Tibial artery (tissue), 4 donors: ENCODE measurements around the gene RIMKLB.
"Not testable (repeated sequence)": the region's sequence is repeated elsewhere in the genome, so short reads cannot be mapped to it uniquely, and the experiment has no call there.

Source experiments
- DNase-seq, 2 donors: peaks; one replicate each; pipeline ENCODE4 v3.0.0-alpha.2; 2019
- H3K27ac ChIP-seq, 2 donors: fragments of 200-600 bp; sonication (generic) in 1 of 2; 1 replicate in 1 of 2; 2 replicates in 1 of 2; pipeline ENCODE4 v1.5.1; 2018 to 2019; ENCODE audit warnings: mild to moderate bottlenecking in 1 of 2
- H3K27me3 ChIP-seq, 2 donors: fragments of 200-600 bp; sonication (generic) in 1 of 2; one replicate each; pipeline versions ENCODE4 v1.5.1 to v1.6.0; 2016 to 2019
- H3K36me3 ChIP-seq, 3 donors: fragments of 200-600 bp; sonication (generic) in 2 of 3; one replicate each; pipeline ENCODE4 v1.5.1; 2016 to 2019; ENCODE audit warnings: mild to moderate bottlenecking in 2 of 3
- H3K4me1 ChIP-seq, 4 donors: fragments of 200-600 bp; sonication (generic) in 2 of 4; 1 replicate in 3 of 4; 2 replicates in 1 of 4; pipeline ENCODE4 v1.5.1; 2016 to 2019
- H3K4me3 ChIP-seq, 2 donors: fragments of 200-600 bp; sonication (generic) in 1 of 2; 1 replicate in 1 of 2; 2 replicates in 1 of 2; pipeline ENCODE4 v1.5.1; 2018 to 2019; ENCODE audit warnings: mild to moderate bottlenecking in 2 of 2
- H3K9me3 ChIP-seq, 3 donors: fragments of 200-600 bp; sonication (generic) in 1 of 3; one replicate each; pipeline ENCODE4 v1.5.1; 2016 to 2019
- intact Hi-C: fragments of 100-400 bp; cut with DNase I; formaldehyde crosslinking; loops from one replicate; pipeline ENCODE4 v1.15.0; 2023; ENCODE audit warnings: low total_unique reads
- TF ChIP-seq, protein P1 (sequence below), 2 experiments: fragments of 200-600 bp in 1 of 2; fragments of 450-650 bp in 1 of 2; IDR thresholded peaks; one replicate each; pipeline ENCODE4 v1.5.1; 2017 to 2019; ENCODE audit warnings: antibody characterized with exemption in 2 of 2, mild to moderate bottlenecking in 1 of 2, moderate library complexity in 1 of 2

RIMKLB gene

DNA sequence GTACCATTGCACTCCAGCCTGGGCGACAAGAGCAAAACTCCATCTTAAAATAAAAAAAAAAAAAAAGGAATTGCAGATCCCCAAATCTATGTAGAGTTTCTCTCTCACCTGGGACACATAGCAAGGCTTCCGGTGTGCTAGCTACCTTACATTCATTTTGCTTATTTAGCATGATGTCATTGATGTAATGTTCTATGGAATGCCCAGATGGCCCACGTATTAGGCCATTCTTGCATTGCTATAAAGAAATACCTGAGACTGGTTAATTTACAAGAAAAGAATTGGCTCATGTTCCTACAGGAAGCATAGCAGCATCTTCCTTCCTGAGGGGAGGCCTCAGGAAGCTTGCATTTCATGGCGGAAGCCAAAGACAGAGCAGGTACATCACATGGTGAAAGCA is 87.7 kb downstream of the RIMKLB start:
- TF ChIP-seq, protein P1, sequence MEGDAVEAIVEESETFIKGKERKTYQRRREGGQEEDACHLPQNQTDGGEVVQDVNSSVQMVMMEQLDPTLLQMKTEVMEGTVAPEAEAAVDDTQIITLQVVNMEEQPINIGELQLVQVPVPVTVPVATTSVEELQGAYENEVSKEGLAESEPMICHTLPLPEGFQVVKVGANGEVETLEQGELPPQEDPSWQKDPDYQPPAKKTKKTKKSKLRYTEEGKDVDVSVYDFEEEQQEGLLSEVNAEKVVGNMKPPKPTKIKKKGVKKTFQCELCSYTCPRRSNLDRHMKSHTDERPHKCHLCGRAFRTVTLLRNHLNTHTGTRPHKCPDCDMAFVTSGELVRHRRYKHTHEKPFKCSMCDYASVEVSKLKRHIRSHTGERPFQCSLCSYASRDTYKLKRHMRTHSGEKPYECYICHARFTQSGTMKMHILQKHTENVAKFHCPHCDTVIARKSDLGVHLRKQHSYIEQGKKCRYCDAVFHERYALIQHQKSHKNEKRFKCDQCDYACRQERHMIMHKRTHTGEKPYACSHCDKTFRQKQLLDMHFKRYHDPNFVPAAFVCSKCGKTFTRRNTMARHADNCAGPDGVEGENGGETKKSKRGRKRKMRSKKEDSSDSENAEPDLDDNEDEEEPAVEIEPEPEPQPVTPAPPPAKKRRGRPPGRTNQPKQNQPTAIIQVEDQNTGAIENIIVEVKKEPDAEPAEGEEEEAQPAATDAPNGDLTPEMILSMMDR (IDR thresholded peaks at IDR 0.05): no peak
- no peaks in the 10 kb centered on the region for H3K9me3 ChIP-seq
- DNase-seq: no peak
- intact Hi-C loops: no loop called here
- H3K4me3 ChIP-seq: no peak overlapping the region
- H3K36me3 ChIP-seq: peaks cover 12 to 15% (median 15%) of the 10 kb centered on the region in 3 donors
- H3K27ac ChIP-seq: no peak overlapping the region
- peaks cover 0 to 13% (median 2%) of the 10 kb centered on the region in 4 donors for H3K4me1 ChIP-seq
- H3K27me3 ChIP-seq: no peaks in the 10 kb centered on the region

DNA sequence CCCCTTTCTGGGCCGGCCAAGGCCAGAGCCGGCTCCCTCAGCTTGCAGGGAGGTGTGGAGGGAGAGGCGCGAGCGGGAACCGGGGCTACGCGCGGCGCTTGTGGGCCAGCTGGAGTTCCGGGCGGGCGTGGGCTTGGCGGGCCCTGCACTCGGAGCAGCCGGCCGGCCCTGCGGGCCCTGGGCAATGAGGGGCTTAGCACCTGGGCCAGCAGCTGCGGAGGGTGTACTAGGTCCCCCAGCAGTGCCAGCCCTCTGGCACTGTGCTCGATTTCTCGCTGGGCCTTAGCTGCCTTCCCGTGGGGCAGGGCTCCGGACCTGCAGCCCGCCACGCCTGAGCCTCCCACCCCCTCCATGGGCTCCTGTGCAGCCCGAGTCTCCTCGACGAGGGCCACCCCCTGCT is 89.4 kb downstream of the RIMKLB start:
- H3K27me3 ChIP-seq, intact Hi-C loops, H3K4me1 ChIP-seq, H3K27ac ChIP-seq, H3K4me3 ChIP-seq, H3K9me3 ChIP-seq, DNase-seq: not testable (repeated sequence)
- H3K36me3 ChIP-seq: peaks cover 12 to 15% (median 15%) of the 10 kb centered on the region in 3 donors

DNA sequence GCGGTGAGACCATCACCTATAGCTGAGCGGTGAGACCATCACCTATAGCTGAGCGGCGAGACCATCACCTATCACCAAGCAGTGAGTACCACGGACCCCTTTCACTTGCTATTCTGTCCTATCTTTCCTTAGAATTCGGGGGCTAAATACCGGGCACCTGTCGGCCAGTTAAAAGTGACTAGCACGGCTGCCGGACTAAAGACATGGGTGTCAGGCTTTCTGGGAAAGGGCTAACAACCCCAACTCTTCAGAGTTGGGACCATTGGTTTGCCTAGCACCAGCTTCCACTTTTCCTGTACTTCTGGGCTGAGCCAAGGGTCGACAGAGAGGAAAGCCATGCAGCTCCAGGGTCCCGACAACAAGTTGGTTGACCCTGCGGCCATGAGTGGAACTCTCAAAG is 90.9 kb downstream of the RIMKLB start:
- DNase-seq, H3K27ac ChIP-seq, H3K36me3 ChIP-seq, intact Hi-C loops, H3K4me1 ChIP-seq, H3K9me3 ChIP-seq, H3K27me3 ChIP-seq: not testable (repeated sequence)
- peak overlapping the region in 1 of 2 donors; percentile 31 for H3K4me3 ChIP-seq

DNA sequence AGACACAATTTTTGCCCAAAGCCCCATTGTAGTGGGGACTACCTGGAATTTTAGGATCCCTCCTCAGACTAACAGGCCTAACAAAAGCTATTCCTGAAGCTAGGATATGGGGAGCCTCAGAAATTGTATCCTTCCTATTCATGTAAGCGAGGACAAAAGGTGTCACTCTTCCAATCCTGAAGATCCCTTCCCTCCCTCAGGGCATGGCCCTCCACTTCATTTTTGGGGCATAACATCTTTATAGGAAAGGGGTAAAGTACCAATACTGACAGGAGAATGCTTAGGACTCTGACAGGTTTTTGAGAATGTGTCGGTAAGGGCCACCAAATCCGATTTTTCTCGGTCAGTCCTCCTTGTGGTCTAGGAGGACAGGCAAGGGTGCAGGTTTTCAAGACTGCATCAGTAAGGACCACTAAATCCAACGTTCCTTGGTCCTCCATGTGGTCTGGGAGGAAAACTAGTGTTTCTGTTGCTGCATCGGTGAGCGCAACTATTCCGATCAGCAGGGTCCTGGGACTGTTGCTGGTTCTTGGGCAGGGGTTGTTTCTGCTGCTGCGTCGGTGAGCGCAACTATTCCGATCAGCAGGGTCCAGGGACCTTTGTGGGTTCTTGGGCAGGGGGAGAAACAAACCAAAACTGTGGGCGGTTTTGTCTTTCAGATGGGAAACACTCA is 91.7 kb downstream of the RIMKLB start:
- DNase-seq, H3K4me3 ChIP-seq, intact Hi-C loops, H3K36me3 ChIP-seq, H3K27me3 ChIP-seq, H3K27ac ChIP-seq, H3K9me3 ChIP-seq, H3K4me1 ChIP-seq: not testable (repeated sequence)

DNA sequence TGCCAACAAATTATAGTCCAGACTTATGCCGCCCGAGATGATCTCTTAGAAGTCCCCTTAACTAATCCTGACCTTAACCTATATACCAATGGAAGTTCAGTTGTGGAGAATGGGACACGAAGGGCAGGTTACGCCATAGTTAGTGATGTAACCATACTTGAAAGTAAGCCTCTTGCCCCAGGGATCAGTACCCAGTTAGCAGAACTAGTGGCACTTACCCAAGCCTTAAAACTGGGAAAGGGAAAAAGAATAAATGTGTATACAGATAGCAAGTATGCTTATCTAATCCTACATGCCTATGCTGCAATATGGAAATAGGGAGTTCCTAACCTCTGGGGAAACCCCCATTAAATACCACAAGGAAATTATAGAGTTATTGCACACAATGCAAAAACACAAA is 95.4 kb downstream of the RIMKLB start:
- H3K27me3 ChIP-seq, H3K27ac ChIP-seq, intact Hi-C loops: not testable (repeated sequence)

DNA sequence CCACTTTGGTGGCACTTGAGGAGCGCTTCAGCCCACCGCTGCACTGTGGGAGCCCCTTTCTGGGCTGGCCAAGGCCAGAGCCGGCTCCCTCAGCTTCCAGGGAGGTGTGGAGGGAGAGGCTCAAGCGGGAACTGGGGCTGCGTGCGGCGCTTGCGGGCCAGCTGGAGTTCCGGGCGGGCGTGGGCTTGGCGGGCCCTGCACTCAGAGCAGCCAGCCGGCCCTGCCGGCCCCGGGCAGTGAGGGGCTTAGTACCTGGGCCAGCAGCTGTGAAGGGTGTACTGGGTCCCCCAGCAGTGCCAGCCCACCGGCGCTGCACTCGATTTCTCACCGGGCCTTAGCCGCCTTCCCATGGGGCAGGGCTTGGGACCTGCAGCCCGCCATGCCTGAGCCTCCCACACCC is 96.8 kb downstream of the RIMKLB start:
- DNase-seq, H3K4me3 ChIP-seq, H3K9me3 ChIP-seq, H3K36me3 ChIP-seq, H3K4me1 ChIP-seq, H3K27me3 ChIP-seq, H3K27ac ChIP-seq, intact Hi-C loops: not testable (repeated sequence)

More for the DNA sequence above, 95.4 kb downstream of the RIMKLB start:
- not testable (repeated sequence) for H3K9me3 ChIP-seq, H3K4me3 ChIP-seq, H3K4me1 ChIP-seq, DNase-seq, H3K36me3 ChIP-seq

DNA sequence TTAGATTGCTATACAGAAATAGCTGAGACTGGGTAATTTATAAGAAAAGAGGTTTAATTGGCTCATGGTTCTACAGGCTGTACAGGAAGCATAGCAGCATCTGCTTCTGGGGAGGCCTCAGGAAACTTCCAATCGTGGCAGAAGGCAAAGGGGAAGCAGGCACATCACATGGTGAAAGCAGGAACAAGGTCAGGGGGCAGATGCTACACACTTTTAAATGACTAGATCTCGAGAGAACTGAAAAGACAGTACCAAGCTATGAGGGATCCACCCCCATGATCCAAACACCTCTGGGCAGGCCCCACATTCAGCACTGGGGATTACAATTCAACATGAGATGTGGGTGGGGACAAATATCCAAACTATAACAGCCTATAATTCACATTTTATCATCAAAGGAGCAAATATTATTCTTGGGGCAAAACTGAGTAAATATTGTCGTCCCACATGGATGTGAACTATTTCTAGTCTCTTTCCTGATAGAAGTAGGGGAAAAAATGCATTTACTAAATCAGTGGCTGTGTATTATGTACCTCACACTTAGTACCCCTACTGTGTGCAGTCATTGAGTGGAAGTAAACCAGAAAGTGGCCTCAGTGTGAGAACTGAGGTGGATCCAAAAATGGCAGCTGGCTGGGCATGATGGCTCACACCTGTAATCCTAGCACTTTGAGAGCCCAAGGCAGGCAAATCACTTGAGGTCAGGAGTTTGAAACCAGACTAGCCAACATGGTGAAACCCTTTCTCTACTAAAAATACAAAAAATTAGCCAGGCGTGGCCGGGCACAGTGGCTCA is 99.2 kb downstream of the RIMKLB start:
- no peaks in the 10 kb centered on the region for H3K36me3 ChIP-seq
- intact Hi-C loops: no loop called here
- H3K4me3 ChIP-seq: no peak overlapping the region
- no peak overlapping the region for H3K27ac ChIP-seq
- TF ChIP-seq, protein P1 (IDR thresholded peaks at IDR 0.05): no peak
- H3K4me1 ChIP-seq: no peaks in the 10 kb centered on the region
- no peaks in the 10 kb centered on the region for H3K9me3 ChIP-seq
- no peak for DNase-seq
- no peaks in the 10 kb centered on the region for H3K27me3 ChIP-seq

DNA sequence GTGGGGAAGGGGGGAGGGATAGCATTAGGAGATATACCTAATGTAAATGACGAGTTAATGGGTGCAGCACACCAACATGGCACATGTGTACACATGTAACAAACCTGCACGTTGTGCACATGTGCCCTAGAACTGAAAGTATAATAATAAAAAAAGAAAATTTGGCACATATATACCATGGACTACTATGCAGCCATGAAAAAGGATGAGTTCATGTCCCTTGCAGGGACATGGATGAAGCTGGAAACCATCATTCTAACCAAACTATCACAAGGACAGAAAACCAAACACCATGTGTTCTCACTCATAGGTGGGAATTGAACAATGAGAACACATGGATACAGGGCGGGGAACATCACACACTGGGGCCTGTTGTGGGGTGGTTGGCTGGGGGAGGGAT is 103.4 kb downstream of the RIMKLB start:
- H3K4me1 ChIP-seq, H3K9me3 ChIP-seq, H3K27ac ChIP-seq, H3K36me3 ChIP-seq, intact Hi-C loops, H3K4me3 ChIP-seq, H3K27me3 ChIP-seq, DNase-seq: not testable (repeated sequence)

DNA sequence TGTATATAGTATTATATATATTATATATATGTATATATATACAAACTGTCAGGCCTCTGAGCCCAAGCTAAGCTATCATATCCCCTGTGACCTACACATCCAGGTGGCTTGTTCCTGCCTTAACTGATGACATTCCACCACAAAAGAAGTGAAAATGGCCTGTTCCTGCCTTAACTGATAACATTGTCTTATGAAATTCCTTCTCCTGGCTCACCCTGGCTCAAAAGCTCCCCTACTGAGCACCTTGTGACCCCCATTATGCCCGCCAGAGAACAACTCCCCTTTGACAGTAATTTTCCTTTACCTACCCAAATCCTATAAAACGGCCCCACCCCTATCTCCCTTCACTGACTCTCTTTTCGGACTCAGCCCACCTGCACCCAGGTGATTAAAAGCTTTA is 107.0 kb downstream of the RIMKLB start:
- H3K27me3 ChIP-seq, H3K27ac ChIP-seq, H3K36me3 ChIP-seq, DNase-seq, H3K4me3 ChIP-seq, H3K4me1 ChIP-seq, intact Hi-C loops, H3K9me3 ChIP-seq: not testable (repeated sequence)

DNA sequence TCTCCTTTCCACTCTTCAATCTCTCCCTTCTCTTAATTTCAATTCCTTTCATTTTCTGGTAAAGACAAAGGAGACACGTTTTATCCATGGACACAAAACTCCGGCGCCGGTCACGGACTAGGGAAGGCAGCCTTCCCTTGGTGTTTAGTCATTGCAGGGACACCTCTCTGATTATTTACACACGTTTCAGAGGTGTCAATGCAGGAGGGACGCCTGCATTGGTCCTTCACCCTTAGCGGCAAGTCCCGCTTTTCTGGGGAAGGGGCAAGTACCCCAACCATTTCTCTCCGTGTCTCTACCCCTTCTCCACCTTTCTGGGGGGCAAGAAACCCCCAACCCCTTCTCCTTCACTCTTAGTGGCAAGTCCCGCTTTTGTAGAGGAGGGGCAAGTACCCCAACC is 107.7 kb downstream of the RIMKLB start:
- H3K4me1 ChIP-seq, intact Hi-C loops, H3K9me3 ChIP-seq, H3K27ac ChIP-seq, H3K4me3 ChIP-seq, H3K27me3 ChIP-seq, DNase-seq, H3K36me3 ChIP-seq: not testable (repeated sequence)

DNA sequence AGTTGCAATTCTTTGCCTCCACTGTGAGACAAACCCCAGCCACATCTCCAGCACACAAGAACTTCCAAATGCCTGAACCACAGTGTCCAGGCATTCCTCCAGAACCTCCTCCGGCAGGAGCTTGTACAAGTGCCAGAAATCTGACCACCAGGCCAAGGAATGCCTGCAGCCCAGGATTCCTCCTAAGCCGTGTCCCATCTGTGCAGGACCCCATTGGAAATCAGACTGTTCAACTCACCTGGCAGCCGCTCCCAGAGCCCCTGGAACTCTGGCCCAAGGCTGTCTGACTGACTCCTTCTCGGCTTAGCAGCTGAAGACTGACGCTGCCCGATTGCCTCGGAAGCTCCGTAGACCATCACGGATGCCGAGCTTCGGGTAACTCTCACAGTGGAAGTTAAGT is 109.3 kb downstream of the RIMKLB start:
- H3K27ac ChIP-seq, H3K36me3 ChIP-seq, H3K9me3 ChIP-seq, intact Hi-C loops, H3K4me1 ChIP-seq, H3K4me3 ChIP-seq, H3K27me3 ChIP-seq, DNase-seq: not testable (repeated sequence)

DNA sequence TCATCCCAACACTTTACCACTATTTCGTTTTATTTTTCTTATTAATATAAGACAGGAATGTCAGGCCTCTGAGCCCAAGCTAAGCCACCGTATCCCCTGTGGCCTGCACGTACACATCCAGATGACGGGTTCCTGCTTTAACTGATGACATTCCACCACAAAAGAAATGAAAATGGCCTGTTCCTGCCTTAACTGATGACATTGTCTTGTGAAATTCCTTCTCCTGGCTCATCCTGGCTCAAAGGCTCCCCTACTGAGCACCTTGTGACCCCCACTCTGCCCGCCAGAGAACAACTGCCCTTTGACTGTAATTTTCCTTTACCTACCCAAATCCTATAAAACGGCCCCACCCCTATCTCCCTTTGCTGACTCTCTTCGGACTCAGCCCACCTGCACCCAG is 112.3 kb downstream of the RIMKLB start:
- H3K9me3 ChIP-seq, H3K4me3 ChIP-seq, intact Hi-C loops, H3K4me1 ChIP-seq, H3K36me3 ChIP-seq, DNase-seq, H3K27me3 ChIP-seq, H3K27ac ChIP-seq: not testable (repeated sequence)
